GM18868 (cell line): ENCODE results near the gene CISD3.

ENCODE experiments used
- ATAC-seq: cut with Tn5 transposase; IDR thresholded peaks from one replicate; pipeline ENCODE4 v1.9.1; 2021; ENCODE audit warnings: mild to moderate bottlenecking, moderate library complexity; ENCODE audit not compliant: unreplicated experiment

CISD3 gene, protein sequence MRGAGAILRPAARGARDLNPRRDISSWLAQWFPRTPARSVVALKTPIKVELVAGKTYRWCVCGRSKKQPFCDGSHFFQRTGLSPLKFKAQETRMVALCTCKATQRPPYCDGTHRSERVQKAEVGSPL

DNA sequence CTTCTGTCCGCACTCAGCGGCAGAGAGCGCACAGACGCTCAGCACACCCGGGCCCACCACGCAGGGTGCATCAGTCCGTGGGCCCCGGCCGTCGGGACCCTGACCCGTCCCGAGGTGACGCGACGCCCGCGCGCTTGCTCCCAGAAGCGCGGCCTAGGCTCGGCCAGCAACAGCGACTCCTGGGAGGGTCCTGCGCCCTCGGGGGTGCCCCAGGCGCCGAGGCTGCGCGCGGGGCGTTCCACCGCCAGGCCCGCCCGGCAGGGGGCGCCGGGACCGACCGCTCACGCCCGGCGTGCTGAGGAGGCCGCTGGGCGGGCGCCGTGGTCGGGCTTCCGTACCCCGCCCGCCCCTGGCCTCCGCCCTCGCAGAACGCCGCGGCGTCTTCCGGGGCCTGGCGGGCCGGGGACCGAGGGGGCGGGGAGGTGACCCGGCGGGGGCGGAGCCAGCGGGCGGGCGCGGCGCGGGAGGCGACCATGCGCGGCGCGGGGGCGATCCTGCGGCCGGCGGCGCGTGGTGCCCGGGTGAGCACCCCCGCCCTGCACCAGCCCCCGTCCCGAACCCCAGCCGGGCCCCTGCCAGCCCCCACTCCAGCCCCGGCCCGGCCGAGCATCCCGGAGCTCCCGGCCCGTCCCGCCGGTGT, at the start of gene CISD3:
Gene CISD3 (plus strand): TSS at position 456 of the 640 bp plus-strand sequence. CDS start 18 bp downstream, at position 474.
- peak; percentile 83 for ATAC-seq

DNA sequence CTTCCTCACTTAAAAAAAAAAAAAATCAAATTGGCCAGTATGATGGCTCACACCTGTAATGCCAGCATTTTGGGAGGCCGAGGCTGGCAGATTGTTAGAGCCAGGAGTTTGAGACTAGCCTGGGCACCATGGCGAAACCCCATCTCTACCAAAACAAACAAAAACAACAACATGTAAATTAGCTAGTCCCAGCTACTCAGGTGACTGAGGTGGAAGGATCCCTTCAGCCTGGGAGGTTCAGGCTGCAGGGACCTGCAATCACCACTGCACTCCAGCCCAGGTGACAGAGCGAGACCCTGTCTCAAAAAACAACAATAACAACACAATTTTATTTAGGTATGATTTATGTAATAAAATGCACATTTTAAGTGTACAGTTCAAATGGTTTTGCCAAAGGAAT, 49.0 kb upstream of the CISD3 start:
- no peak for ATAC-seq

DNA sequence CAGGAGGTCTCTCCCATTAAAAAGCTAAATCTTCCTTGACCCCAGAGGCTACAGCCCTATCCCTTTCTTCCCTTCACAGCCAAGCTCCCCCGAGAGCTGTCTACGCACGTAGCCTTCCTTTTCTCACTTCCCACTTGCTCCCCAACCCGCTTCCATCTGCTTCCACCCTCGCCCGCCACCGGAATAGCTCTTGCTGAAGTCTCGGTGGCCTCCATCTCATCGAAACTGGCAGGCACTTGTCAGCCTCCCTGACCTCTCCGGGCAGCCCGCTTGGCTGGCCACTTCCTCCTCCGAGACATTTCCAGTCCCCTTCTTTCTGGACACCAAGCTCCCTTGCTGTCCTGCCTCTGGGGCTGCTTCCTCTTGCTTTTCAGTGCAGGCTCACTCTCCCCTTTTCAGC, 44.6 kb upstream of the CISD3 start:
- no peak for ATAC-seq

DNA sequence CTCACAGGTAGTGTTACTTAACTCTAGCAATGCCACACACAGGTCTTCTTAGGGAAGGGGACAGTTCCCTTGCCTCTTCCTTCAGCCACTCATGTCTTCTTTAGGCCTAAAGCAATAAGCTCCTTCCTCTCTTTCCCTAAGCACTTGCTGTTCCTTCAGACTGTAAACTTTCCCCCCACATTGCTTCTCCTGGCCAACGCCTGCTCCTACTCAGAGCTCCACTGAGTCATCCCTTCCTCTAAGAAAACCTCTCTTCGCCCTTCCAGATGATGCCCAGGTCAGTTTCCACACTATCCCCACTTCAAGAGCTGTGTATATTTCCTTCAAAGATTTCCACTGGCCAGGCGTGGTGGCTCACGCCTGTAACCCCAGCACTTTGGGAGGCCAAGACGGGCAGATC, 42.9 kb upstream of the CISD3 start:
- no peak for ATAC-seq

DNA sequence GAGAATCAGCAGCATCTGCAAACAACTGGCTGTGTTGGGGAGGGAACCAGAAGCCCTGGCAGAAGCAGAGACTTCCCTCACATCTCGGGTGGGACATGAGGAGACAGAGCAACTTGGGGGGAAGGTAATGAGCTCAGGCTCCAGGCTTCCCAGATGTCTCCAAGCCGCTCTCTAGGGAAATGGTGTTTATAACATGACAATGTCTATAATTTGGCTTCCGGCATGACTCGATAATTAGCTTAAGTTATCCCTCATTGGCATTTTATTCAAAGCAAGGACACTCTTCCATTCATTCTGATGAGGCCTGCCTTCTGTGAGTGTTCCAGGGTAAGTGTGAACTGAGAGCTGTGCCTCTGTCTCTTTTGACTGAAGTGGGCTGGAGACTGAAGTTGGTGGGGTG, 39.8 kb upstream of the CISD3 start:
- ATAC-seq = no peak

DNA sequence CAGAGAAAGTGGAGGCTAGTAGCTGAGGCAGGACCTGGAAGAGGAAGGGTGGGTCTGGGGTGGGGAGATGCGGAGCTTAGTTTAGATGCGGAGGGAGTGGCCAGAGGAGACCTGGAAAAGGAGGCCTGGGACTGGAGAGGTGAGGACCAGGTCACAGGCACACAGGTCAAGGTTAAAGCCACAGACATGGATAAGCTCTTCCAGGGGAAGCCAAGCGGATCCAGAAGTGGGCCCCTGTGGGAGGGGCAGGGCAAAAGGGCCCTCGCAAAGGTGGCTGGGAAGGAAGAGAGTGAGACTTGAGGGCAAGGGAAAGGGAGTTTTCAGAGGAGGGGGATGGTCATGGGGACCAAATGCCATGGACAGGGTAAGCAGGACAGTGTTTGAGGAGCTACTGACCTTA, 39.0 kb upstream of the CISD3 start:
- no peak for ATAC-seq

DNA sequence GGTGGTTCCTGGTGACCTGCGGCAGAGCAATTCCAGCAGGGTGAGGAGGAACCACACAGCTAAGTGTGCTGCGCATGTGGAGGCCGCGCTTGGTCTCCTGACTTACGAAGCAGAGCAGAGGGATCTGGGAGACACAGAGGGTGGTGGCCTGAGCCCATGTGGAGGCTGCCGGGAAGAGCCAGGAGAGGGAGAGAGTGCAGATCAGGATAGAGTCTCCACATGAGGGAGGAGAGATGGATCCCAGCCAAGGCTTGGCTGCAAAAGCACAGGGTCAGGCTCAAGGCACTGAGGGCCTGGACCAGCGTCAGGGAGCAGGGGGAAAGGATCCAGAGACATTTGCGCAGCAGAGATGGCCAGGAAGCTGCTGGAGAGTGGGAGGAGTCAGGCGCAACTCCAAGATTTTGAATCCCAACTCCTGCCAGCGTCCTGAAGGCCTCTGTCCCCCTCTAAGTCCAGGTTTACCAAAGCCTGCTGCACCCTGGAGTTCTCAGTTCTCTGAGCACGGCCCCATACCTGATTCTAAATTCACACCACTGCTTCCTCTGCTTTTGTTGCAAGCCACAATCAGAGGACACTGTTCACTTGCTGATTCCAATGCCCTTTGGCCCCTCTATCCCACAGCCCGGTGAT, 36.3 kb upstream of the CISD3 start:
- no peak for ATAC-seq

DNA sequence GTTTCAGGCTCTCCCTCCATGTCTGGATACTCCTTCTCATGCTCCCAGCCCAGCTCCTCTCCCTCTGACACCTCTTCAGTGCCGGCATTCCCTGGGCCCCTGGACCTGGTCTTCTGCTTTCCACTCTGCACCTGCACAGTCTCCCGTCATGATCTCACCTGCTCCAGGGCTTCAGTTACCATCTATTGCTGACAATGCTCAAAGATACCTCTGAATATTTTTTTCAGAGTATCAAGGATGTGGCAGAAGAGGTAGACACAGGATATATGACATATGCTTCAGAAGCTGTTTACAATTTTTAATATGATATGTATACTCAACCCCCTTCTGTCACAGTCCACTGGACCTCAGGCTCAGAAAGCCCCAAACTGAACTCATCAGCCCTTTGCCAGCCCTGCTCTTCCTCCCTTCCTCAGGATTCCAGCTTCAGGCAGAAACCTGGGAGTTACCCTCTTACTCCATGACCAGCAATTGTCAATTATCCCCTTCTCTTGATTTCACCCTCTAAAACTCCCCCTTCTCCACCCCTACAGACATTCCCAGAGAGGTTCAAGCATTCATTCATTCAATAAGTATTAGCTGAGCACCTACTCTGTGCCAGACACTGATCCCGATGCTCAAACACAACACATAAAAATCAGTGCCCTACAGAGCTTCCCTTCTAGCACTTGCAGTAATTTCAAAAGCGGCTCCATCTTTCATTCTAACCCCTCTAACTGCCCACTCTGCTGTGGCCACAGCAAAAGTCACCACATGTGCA, 32.9 kb upstream of the CISD3 start:
- ATAC-seq = no peak

DNA sequence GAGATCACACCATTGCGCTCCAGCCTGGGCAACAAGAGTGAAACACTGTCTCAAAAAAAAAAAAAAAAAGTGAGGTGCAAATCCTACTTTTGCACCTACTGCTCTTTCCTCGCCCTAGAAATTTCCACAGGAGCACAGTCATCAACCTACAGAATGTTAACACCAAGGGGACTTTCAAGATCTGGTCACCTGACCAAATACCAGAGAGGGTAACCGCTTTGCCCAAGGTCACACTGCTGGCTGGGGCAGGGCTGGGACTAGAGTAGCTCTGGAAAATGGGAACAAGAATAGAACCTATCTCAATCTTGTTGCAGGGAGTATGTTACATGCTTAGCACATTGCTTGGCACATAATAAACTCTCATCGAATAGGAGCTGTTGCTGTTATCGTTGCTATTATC, 31.4 kb upstream of the CISD3 start:
- ATAC-seq = no peak

DNA sequence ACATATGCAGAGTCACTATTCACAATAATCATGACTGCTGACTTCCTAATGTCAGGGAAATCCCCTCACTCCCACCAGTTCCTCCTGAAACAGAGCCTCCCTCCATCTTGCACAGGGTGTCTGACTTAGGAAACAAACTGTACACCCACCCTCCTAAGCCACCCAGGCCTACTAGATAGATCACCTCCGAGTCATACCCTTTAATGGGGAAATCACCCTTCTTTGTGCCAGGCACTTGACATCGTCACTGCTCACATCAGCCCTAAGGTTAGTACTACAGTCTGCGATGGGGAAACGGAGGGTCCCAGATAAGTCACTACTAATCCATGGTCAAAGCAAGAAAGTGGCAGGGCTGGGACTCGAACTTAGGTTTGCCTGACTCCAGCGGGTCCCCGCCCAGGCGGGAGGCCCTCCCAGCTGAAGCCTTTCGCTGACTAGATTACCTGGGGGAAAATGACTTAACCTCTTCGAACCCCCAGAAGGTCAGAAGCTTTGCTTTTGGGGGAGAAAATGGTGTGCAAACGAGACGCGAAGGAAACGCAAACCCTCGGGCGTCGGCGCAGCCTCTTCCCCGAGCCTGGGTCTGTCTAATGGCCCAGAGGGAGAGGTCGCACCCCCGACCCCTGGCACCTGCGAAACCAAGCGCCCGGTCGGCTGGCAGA, 28.5 kb upstream of the CISD3 start:
- ATAC-seq = peak; percentile 27

DNA sequence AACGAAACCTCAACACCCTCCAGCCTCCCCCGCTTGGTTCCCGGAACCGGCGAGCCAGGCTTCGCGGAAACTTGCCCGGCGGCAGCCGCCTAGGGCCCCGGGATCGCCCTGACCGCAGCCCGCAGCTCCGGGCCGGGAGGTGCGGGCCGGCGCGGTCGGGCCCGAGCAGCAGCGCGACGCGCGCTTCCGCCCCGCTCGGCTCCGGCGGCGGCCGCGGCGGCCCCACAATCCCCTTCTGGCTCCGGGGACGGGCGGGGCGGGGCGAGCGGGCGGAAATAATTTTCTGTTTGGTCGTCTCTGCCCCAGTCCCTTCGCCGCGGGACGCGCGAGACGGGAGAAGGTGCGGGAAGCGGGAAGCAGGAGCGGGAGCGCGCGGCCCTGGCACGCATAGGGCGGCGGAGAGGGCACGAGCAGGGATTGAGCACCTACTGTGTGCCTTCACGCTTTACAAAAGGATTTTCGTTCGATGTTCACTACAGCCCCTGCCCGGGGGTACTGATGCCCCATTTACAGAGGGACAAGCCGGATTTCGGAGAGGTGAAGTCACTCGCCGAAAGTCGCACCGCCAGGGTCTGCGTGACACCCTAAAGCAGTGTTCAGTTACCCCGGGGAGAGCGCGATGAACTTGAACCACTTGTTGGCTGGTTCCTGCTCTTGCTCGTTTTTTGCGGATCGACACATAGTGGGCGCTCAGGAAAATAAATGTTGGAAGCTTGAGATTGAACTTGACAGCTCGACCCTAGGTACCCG, 27.8 kb upstream of the CISD3 start:
- peak; percentile 15 for ATAC-seq

DNA sequence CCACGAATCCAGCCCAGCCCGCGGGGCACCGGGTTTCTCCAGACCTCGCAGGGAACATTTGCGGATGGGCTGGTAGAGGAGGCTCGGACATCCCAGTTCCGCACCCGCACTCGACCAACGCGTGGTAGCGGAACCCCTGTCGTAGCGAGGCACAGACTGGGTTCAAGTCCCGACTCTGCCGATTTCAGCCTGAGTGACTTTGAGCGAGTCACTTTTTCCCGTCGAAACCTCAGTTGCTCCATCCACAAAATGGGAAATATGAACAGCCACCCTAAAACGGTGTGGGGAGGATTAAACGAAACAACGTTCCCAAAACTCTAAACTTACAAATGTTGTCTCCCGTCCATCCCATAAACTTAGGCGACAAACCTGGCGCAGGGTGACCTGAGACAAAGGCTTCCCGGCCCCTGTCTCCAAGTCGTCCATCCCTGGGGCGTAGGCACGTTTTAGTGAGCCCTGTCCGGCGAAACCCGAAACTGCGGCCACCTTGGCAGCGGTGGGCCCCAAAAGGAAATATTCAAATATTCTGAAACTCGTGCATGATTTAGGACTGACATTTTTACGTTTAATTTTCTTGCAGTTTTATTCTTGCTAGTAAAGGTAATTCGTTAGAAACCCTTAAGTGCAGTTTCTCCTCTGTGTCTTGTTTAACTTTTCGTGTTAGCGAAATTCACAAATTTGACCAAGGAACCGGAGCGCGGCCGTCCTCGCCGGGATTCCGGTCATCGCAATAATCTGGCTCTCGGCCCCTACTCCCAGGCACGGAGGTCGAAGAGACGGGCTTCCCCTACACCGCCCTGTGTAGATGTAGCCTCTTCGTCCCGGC, 27.0 kb upstream of the CISD3 start:
- no peak for ATAC-seq

DNA sequence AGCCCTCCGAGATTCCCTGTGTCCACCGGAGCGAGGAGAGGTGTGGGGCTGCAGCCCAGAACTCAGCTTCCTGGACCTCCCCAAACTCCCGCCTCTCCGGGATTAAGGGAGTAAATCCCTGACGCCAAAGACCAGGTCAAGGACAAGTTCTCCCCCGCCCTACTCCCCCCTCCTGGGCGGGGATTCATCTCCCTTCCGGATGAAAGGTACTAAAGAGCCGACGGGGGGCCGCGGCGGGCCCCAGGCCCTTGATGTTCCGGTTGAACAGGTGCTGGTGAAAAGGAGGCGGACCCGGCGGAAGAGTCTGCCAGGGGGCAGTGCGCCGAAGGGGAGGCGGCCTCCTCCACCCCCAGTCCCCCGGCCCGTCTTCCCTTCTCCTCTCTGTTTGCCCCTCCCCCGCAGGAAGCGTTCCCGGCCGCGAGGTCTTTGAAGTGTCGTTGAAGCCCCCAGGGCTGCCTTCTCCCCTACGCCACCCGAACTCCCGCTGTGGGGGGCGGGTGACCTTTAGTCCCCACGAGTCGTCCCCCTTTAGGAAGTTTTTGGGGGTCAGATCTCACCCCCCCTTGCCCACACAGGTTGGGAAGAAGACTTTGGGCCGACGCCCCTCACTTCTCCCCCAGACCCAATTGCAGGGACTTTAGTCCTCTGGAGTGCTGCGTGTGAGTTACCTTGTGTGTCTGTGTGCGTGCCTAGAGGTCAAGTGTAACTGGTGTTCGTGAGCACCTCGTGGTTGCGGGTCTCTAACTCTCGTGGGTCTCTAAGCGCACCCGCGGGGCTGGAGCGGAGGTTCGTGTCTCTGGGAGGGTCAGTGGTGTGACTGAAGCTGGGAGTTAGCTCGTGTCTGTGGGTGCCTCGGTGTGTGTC, 26.2 kb upstream of the CISD3 start:
- peak; percentile 23 for ATAC-seq

DNA sequence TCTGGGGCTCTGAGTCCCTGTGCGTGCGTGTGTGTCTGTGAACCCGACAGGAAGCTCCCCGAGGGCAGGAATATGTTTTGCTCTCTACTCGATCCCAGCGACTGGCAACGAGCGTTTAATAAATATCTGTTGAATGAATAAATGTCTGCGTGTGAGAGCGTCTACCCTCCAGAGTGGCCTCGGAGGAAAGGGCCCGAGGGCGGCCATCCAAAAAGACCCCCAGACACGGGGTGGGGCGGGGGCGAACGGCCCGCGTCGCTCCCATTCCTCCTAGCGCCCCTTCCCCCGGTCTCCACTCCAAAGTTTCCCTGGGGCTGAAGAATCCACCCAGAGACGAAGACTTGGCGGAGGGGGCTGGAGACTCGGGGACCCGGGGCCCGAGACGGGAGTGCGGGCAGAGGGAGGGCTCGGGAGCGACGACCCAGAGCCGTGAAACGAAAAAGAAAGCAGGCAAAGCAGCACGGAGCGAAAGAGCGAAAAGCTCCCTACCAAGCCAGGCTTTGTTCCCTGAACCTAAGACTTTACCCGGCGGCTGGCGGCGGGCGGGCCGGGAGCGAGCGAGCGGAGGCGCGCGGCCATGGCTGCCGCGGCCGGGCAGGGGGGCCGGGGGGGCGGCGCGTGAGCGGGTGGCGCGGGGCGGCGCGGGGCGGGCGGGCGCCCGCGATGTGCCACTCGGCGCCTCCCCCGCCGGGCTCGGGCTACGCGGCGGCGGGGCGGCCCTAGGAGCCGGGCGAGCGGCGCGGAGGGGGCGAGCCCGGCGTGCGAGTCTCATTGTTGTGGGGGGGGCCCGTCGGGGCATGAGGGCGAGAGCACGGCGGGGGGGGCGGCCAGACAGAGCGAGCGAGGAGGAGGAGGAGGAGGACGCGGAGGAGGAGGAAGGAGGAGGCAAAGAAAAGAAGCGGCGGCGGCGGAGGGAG, 25.3 kb upstream of the CISD3 start, which contains the start of gene MLLT6:
Gene MLLT6 (plus strand): TSS at position 668 of the 917 bp plus-strand sequence. CDS start 360 bp downstream, outside the sequence.
- ATAC-seq = no peak

DNA sequence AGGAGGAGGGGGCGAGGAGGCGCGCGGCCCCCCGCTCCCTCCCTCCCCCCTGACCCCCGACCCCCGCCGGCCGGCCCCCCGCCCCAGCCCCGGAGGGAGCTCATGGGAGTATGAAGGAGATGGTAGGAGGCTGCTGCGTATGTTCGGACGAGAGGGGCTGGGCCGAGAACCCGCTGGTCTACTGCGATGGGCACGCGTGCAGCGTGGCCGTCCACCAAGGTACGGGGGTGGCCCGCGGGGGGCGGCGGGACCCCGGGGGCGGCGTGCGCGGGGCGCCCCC, 24.7 kb upstream of the CISD3 start:
- ATAC-seq = no peak

DNA sequence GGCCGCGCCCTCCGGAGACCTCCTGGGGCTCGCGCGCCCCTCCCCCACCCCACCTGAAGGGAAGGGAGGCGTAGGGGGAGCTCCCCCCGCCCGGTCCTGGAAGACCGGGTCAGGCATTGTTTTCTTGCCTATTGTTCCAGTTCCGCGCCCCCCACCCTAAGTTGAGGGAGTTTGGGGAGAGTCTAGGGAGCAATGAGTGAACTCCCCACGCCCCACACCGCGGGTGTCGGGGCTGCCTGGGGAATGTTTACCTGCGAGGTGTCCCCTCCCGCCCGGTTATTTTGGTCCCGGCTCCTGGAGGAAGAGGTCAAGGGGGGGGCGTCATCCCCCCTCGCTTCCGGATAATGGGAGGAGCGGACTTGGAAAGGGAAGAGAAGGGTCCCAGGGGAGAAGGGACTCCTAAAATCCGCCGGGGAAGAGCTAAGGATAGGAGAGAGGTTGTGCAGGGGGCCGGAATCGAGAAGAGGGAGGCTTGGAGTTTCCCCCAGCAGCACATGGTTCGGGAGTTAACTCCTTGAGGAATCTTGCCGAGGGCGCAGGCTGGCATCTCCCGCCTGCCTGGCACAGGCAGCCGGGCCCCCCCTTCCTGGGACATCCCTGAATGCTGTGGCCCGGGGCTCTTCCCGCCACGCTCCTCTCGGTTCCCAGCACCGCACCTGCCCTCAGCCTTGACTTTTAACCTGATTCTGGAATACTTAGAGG, 24.2 kb upstream of the CISD3 start:
- no peak for ATAC-seq

DNA sequence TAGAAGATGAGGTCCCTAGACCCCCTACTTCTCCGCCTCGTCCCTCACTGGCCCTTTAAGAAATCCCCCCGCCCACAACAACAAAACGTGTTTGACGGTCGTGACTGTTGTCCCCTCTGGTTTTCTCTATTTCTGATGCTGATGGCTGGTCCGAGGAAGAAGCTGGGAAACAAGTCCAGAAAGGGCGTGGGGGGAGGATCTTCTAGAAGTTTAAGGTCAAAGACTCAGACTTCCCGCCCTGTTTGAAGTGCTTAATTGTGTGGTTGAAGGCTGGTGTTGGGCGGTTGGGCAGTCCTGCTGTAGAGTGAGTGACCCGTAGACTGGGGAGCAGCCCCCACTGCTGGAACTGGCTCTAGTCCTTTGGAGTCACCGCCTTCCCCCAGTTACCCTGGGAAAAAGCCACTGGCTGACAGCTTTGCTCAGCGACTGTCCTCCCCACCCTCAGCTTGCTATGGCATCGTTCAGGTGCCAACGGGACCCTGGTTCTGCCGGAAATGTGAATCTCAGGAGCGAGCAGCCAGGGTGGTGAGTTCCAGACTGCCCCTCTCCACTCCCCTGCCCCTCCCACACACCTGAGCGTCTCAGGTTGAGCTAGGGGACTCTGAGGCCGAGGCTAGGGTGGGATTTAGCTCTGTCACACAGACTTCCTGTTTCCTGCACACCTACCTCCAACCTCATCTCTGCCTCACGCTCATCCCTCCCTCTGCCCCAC, 23.5 kb upstream of the CISD3 start:
- no peak for ATAC-seq
